KOPT-K1 (cell line): ENCODE measurements around the gene DHFR.
"Not testable (repeated sequence)": the region's sequence is repeated elsewhere in the genome, so short reads cannot be mapped to it uniquely, and the experiment has no call there.

Source experiments
- H3K27ac ChIP-seq: fragments of 200-600 bp; sonication (generic); 2 replicates; pipeline ENCODE4 v1.5.1; 2016; ENCODE audit warnings: antibody characterized with exemption, mild to moderate bottlenecking, low read depth, low read length; ENCODE audit not compliant: poor library complexity, severe bottlenecking
- H3K36me3 ChIP-seq: fragments of 200-600 bp; sonication (generic); 2 replicates; pipeline ENCODE4 v1.5.1; 2017; ENCODE audit warnings: antibody characterized with exemption, mild to moderate bottlenecking, low read length, moderate library complexity; ENCODE audit not compliant: insufficient read depth
- H3K9me3 ChIP-seq: fragments of 200-600 bp; sonication (generic); 2 replicates; pipeline ENCODE4 v1.5.1; 2017; ENCODE audit warnings: antibody characterized with exemption, low read length, mild to moderate bottlenecking; ENCODE audit not compliant: insufficient read depth, poor library complexity, severe bottlenecking

DHFR gene

DNA sequence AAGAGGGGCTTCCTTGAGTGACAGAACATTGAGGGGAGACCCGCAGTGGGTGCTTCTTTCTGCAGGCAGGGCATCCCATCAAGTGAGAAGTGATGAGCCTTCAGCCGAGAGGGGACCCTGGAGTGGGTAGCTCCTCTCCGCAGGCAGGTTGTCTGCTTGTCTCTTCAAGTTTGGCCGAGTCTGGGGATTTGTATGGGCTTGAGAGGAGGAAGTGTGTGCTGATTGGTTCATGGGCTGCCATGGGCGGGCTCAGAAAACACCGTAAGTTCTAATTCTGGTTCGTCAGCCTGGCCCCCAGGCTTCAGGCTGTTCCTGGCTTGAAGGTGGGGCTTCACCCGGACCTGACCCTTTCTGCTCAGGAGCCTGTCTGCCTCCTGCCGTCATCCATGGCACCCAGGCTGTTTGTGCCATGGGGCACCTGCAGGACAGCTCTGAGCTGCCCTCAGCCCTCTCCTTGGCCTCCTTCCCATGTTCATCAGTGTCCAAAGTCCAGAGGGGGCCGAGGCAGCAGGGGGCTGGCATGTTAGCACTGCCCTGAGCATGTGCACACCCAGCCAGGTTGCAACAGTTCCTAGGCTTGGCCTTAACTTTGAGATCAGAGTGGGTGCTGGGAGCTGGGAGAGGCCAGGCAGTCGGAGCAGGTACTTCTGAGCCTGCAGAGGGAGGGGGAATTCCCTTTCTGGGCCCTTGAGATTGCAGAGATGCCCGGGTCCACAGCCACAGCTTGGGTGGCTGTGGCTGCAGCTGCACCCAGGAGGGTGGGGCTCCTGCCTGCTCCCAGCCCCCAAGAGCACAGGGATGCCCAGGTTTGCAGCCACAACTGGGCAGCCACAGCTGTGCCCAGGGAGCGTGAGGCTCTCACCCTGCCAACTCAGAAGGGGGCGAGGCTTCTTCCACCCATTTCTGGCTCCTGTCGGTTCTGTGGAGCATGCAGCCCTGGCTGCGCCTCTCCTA lies 13.5 kb upstream of the DHFR start:
- no peaks in the 10 kb centered on the region for H3K9me3 ChIP-seq
- peaks cover 92% of the 10 kb centered on the region for H3K36me3 ChIP-seq
- H3K27ac ChIP-seq = peak overlapping the region; percentile 22

DNA sequence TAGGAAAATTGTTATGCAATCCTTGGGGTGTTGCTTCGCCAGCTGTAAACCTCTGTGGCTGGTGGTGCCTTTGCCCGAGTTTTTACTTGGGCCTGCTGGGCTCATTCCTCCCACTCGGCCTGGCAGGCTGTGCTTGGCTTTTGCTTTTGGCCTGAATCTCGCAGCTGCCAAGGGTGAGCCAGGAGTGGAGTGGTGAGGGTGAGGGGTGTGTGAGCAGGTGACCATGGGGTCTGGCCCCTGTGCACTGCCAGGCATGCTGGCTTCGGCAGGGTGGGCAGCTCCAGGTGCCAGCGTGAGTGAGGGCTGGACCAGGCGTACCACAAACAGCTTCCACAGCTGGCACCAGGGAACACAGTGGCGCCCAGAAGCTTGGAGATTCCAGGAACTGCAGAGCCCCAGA lies 12.6 kb upstream of the DHFR start:
- Histone ChIP-seq H3K27ac (no peak overlapping the region), H3K36me3 (peaks cover 92% of the 10 kb centered on the region), H3K9me3 (no peaks in the 10 kb centered on the region)

DNA sequence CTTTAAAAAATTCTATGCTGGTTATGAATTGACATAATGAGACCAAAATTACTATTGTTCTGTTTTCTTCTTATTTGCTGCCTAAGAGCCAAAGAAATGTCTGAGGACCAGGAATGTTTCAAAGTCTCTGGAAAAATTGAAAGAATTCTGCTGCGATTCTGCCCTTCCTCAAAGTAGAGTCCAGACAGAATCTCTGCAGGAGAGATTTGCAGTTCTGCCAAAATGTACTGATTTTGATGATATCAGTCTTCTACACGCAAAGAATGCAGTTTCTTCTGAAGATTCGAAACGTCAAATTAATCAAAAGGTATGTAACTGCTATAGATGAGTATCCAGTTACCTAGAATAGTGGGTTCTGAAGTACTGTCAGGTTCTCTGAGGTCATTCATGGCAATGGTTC lies 10.3 kb upstream of the DHFR start:
- H3K27ac ChIP-seq = no peak overlapping the region
- no peaks in the 10 kb centered on the region for H3K9me3 ChIP-seq
- peaks cover 92% of the 10 kb centered on the region for H3K36me3 ChIP-seq

DNA sequence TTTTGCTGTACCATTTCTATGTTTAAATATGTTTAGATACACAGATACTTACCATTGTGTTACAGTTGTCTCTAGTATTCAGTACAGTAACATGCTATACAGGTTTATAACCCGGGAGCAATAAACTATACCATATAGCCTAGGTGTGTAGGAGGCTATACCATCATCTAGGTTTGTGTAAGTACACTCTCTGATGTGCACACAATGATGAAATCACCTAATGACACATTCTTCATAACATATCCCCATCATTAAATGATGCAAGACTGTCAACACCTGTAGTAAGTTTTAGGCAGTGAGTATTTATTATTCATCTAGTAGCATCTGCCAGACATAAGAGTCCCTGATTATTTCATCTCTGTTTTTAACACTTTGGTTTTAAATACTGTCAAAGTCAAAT lies 7.3 kb upstream of the DHFR start:
- Histone ChIP-seq H3K9me3 (no peaks in the 10 kb centered on the region), H3K36me3 (peaks cover 100% of the 10 kb centered on the region), H3K27ac (no peak overlapping the region)

DNA sequence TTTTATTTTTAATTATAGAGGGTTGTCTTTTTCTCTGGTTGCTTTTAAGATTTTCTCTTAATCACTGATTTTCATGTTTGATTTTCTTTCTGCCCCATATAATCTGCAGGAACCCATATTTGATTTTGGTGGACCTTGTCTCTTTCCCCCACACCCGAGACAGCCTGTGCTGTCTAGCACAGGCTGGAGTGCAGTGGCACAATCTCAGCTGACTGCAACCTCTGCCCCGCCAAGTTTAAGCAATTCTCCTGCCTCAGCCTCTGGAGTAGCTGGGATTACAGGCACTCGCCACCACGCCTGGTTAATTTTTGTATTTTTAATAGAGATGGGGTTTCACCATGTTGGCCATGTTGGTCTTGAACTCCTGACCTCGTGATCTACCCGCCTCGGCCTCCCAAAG lies 5.9 kb upstream of the DHFR start:
- H3K9me3 ChIP-seq, H3K27ac ChIP-seq: not testable (repeated sequence)
- H3K36me3 ChIP-seq = peaks cover 88% of the 10 kb centered on the region

DNA sequence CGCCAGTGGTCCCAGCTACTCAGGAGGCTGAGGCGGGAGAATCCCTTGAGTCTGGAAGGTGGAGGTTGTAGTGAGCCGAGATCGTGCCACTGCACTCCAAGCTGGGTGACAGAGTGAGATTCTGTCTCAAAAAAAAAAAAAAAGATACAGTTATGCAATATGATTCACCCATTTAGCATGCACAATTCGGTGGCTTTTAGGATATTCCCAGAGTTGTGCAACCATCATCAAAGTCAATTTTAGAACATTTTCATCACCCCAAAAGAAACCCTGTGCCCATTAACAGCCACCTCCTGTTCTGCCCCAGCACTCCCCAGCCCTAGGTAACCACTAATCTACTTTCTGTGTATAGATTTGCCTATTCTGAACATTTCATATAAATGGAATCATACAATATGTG lies 4.3 kb upstream of the DHFR start:
- Histone ChIP-seq H3K36me3 (peaks cover 72% of the 10 kb centered on the region), H3K27ac (no peak overlapping the region), H3K9me3 (no peaks in the 10 kb centered on the region)

DNA sequence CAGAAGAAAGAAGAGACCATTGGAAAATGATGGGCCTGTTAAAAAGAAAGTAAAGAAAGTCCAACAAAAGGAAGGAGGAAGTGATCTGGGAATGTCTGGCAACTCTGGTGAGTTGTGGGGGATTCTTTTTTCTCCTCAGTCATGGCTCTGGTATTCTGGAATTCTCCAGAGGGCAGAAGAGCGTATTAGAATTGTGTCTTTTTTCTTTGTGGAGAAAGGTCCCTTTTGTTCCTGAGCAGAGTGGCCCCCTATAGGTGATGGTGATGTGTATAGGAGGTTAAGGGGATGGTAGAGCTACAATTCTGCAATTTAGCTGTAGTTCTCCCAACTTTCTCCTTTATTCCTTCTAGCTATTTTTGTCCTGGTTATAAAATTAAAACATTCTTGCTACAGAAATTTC lies 1.6 kb upstream of the DHFR start:
- Histone ChIP-seq H3K36me3 (peaks cover 46% of the 10 kb centered on the region), H3K27ac (peak overlapping the region; percentile 97), H3K9me3 (no peaks in the 10 kb centered on the region)

DNA sequence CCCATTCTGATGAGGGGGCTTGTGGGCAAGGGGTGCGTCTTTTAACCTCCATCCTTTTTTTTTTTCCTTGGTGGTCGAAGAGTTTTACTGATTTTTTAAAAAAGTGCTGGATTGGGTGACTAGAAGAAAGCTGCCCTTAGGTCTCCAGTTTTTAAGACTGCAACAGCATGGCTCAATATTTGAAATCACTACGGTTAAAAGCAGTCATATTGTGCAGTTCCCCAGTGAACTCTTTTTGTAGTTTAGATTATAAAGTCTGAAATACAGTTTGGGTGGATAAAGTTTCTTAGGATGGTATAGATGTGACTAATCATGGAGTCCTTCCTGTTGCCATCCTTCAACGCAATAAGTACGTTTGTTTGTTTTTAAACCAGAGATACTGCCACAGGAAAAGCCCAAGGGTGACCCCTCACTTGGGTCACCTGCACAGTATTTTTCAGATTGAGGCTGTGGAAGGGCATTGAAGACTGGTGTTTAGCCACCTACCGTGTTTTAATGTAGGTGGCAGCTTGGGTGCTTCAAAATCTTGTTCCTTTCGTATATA lies 520 bp upstream of the DHFR start:
- Histone ChIP-seq H3K36me3 (peaks cover 34% of the 10 kb centered on the region), H3K27ac (peak overlapping the region; percentile 97), H3K9me3 (no peaks in the 10 kb centered on the region)

DNA sequence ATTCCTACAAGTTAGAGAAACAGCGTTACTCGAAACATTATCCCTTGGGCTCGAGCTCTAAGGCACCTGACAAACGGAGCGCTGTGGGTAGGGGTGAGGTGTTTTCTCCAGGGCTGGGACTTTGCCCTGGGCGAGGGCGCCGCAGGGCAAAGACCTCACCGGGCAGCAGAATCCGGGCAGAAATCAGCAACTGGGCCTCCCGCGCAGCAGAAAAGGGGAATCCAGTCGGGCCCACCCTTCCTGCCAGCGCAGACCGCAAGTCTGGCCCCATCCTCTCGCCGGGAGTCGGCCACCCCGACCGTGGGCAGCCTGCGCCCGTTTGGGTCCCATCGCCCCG lies 761 bp downstream of the DHFR start:
- Histone ChIP-seq H3K36me3 (peaks cover 22% of the 10 kb centered on the region), H3K27ac (peak overlapping the region; percentile 97), H3K9me3 (no peaks in the 10 kb centered on the region)

DNA sequence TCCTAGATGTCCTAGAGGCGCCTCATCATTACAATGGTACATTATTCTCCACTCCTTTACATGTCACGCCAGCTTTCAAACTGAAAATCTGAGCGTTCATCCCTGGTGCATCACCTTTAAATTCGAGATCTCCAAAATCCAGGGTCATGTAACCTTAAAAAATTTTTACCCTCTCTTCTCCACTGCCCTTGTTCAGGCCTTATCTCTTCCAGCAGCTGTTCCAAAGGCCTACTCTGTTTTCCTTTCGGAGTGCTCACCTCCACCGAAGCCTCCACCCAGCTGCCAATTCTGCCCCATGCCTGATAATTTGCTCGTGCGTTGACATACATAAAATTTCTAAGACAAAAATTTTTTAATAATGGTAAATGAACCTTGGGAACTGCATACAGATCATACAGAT lies 1.3 kb downstream of the DHFR start:
- Histone ChIP-seq H3K27ac (peak overlapping the region; percentile 97), H3K9me3 (no peaks in the 10 kb centered on the region), H3K36me3 (peaks cover 16% of the 10 kb centered on the region)

DNA sequence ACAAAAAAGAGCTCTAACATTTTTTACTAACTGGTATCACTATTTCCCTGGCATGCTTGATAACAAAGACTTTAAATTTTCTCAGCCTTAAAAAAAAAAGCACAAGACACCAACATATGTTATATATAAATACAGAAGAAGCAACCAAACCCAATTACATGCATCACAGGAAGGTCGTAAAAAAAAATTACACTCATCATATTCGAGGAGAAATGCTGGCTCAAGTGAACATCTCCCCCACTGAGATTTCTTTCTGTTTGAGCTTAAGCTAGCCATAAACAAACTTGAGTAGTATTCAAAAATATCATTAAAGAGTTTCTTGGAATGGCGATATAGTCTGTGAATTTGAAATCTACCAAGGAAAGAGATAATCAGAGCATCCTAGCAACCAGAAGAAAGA lies 7.9 kb downstream of the DHFR start:
- Histone ChIP-seq H3K9me3 (no peaks in the 10 kb centered on the region), H3K36me3 (no peaks in the 10 kb centered on the region; the same call in none of the 2 replicates), H3K27ac (no peak overlapping the region)

DNA sequence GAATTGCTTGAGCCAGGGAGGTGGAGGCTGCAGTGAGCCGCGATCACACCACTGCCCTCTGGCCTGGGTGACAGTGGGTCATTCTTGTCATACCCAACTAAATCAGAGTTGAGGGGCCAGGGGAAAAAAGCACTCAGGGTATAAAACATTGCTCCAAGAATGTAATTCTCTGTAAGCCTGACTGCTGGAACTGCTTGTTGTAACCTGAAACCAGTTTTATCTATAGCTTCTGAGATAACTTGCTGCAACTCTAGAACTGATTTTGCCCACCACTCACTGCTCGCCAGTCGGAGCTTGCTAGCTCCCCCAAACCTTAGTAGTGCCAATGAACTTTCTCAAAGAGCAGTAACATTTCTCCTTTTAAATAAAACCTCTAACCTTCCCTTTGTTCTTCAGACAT lies 9.9 kb downstream of the DHFR start:
- Histone ChIP-seq H3K27ac (no peak overlapping the region), H3K36me3 (no peaks in the 10 kb centered on the region; the same call in none of the 2 replicates), H3K9me3 (no peaks in the 10 kb centered on the region)

DNA sequence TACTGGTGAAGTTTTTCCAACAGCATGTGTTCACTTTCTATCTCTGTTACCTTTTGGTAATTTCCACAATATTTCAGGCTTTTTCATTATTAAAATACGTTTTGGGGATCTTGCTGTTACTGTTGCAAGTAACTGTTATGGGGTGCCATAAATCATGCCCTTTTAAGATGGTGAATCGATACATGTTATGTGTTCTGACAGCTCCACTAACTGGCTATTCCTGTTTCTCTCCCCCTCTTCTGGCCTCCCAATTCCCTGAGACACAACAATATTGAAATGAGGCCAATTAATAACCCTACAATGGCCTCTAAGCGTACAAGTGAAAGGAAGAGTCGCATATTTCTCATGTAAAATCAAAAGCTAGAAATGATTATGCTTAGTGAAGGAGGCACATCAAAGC lies 13.4 kb downstream of the DHFR start:
- Histone ChIP-seq H3K27ac (no peak overlapping the region), H3K36me3 (peaks cover 19% of the 10 kb centered on the region), H3K9me3 (no peaks in the 10 kb centered on the region)

DNA sequence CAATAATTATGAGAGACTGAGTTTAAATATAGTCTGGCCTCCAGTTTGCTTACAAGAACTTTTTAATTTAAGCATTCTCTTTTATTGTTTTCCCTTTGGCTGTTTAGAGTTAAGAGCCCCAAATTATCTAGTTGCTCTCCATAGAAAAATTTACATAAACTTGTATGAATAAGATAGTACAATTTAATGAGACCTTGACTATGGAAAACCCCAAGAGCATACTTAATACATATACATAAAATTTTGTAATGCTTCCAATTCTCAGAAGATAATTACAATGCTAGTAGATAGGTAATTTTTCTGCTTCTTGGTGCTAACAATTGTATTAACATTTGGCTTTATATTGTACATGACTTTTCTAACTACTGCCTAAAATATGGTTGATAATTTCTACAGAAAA lies 20.6 kb downstream of the DHFR start:
- Histone ChIP-seq H3K27ac (no peak overlapping the region), H3K9me3 (no peaks in the 10 kb centered on the region), H3K36me3 (peaks cover 91% of the 10 kb centered on the region)

DNA sequence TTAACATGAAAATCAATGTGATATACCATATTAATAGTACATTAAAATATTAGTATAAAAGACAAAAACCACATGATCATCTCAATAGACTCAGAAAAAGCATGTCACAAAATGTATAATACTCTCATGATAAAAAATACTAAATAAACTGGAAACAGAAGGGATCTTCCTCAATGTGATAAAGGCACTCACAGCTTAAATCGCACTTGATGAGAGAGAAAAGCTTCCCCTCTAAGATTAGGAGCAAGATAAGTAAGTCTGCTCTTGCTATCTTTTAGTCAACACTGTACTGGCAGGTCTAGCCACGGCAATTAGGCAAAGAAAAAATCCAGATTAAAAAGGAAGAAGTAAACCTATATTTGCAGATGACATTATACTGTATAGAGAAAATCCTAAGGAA lies 22.1 kb downstream of the DHFR start:
- no peaks in the 10 kb centered on the region for H3K9me3 ChIP-seq
- H3K36me3 ChIP-seq = peaks cover 90% of the 10 kb centered on the region
- no peak overlapping the region for H3K27ac ChIP-seq
